Mesenchymal stem cell (in vitro differentiated cells and primary cell): ENCODE data around the gene RIMKLB.
"Not testable (repeated sequence)": the region's sequence is repeated elsewhere in the genome, so short reads cannot be mapped to it uniquely, and the experiment has no call there.

ENCODE experiments used
- DNase-seq: peaks from one replicate; pipeline ENCODE4 v3.0.0-alpha.2; 2013
- H2AFZ ChIP-seq: one replicate; pipeline ENCODE4 v1.6.1; 2013; ENCODE audit warnings: low read depth, mild to moderate bottlenecking, control low read depth, inconsistent platforms, low read length, moderate library complexity
- H2AK5ac ChIP-seq: 2 replicates; pipeline ENCODE4 v1.6.1; 2013; ENCODE audit warnings: low read length, moderate library complexity, mild to moderate bottlenecking, inconsistent platforms; ENCODE audit not compliant: severe bottlenecking
- H2BK120ac ChIP-seq: one replicate; pipeline ENCODE4 v1.6.1; 2013; ENCODE audit warnings: low read depth, mild to moderate bottlenecking, inconsistent platforms, low read length, moderate library complexity
- H2BK12ac ChIP-seq, 2 experiments: one replicate each; pipeline ENCODE4 v1.6.1; 2013; ENCODE audit warnings: inconsistent platforms in 2 of 2, low read length in 2 of 2, mild to moderate bottlenecking in 2 of 2, moderate library complexity in 2 of 2, control low read depth in 1 of 2
- H2BK15ac ChIP-seq: one replicate; pipeline ENCODE4 v1.6.1; 2013; ENCODE audit warnings: mild to moderate bottlenecking, low read depth, inconsistent platforms; ENCODE audit not compliant: poor library complexity, severe bottlenecking
- H2BK5ac ChIP-seq: 2 replicates; pipeline ENCODE4 v1.6.1; 2013; ENCODE audit warnings: low read depth, mild to moderate bottlenecking, low read length, control low read depth, inconsistent platforms; ENCODE audit not compliant: poor library complexity, severe bottlenecking
- H3K14ac ChIP-seq, 2 experiments: one replicate each; pipeline ENCODE4 v1.6.1; 2013; ENCODE audit warnings: inconsistent platforms in 2 of 2, low read length in 2 of 2, control low read depth in 1 of 2, mild to moderate bottlenecking in 1 of 2, moderate library complexity in 1 of 2
- H3K18ac ChIP-seq, 2 experiments: one replicate each; pipeline ENCODE4 v1.6.1; 2013; ENCODE audit warnings: inconsistent platforms in 2 of 2, low read length in 2 of 2, control low read depth in 1 of 2, low read depth in 1 of 2, mild to moderate bottlenecking in 1 of 2
- H3K23ac ChIP-seq, 2 experiments: one replicate each; pipeline ENCODE4 v1.6.1; 2013; ENCODE audit warnings: inconsistent platforms in 2 of 2, low read length in 2 of 2, mild to moderate bottlenecking in 2 of 2, moderate library complexity in 2 of 2, control low read depth in 1 of 2
- H3K27ac ChIP-seq: 2 replicates; pipeline ENCODE4 v1.5.1; 2013; ENCODE audit warnings: mild to moderate bottlenecking, moderate library complexity, low read length, control low read depth, inconsistent platforms; ENCODE audit not compliant: poor library complexity, severe bottlenecking
- H3K27me3 ChIP-seq, 2 experiments: 2 replicates each; pipeline versions ENCODE4 v1.6.1 to v1.7.0; 2013; ENCODE audit warnings: low read length in 2 of 2, mild to moderate bottlenecking in 2 of 2, moderate library complexity in 2 of 2, control low read depth in 1 of 2, inconsistent platforms in 1 of 2; ENCODE audit not compliant: control insufficient read depth in 1 of 2, insufficient read depth in 1 of 2
- H3K36me3 ChIP-seq, 2 experiments: 2 replicates each; pipeline versions ENCODE4 v1.6.1 to v1.7.0; 2013; ENCODE audit warnings: low read length in 2 of 2, control low read depth in 1 of 2, inconsistent platforms in 1 of 2, low read depth in 1 of 2, mild to moderate bottlenecking in 1 of 2; ENCODE audit not compliant: insufficient read depth in 2 of 2, control insufficient read depth in 1 of 2
- H3K4ac ChIP-seq, 2 experiments: one replicate each; pipeline ENCODE4 v1.6.1; 2013; ENCODE audit warnings: inconsistent platforms in 2 of 2, low read length in 2 of 2, mild to moderate bottlenecking in 2 of 2, moderate library complexity in 2 of 2, control low read depth in 1 of 2, low read depth in 1 of 2
- H3K4me1 ChIP-seq: 2 replicates; pipeline ENCODE4 v1.6.1; 2013; ENCODE audit warnings: low read depth, low read length, control low read depth; ENCODE audit not compliant: control insufficient read depth, insufficient read depth
- H3K4me2 ChIP-seq: 2 replicates; pipeline ENCODE4 v1.6.1; 2013; ENCODE audit warnings: low read length, mild to moderate bottlenecking, inconsistent platforms; ENCODE audit not compliant: poor library complexity, severe bottlenecking
- H3K4me3 ChIP-seq, 2 experiments: 2 replicates each; pipeline versions ENCODE4 v1.5.1 to v1.7.0; 2013; ENCODE audit warnings: low read length in 2 of 2, mild to moderate bottlenecking in 2 of 2, control low read depth in 1 of 2, low read depth in 1 of 2; ENCODE audit not compliant: insufficient read depth in 1 of 2
- H3K79me1 ChIP-seq: replicated peaks from 2 replicates; pipeline ENCODE4 v1.6.1; 2013; ENCODE audit warnings: mild to moderate bottlenecking, control low read depth, low read length, inconsistent platforms; ENCODE audit not compliant: poor library complexity, severe bottlenecking
- H3K9ac ChIP-seq: 2 replicates; pipeline ENCODE4 v1.7.0; 2013; ENCODE audit warnings: mild to moderate bottlenecking, low read length, moderate library complexity
- H3K9me3 ChIP-seq: 2 replicates; pipeline ENCODE4 v1.7.0; 2013; ENCODE audit warnings: mild to moderate bottlenecking, low read length; ENCODE audit not compliant: control insufficient read depth
- H4K8ac ChIP-seq: one replicate; pipeline ENCODE4 v1.6.1; 2013; ENCODE audit warnings: inconsistent platforms, mild to moderate bottlenecking, low read length, moderate library complexity
- H4K91ac ChIP-seq: one replicate; pipeline ENCODE4 v1.6.1; 2013; ENCODE audit warnings: mild to moderate bottlenecking, low read length, inconsistent platforms
- WGBS: methylation state at CpG from one replicate; pipeline ENCODE4 v1.1.7; 2013; ENCODE audit warnings: mixed read lengths; 5-methylcytosine and 5-hydroxymethylcytosine counted together

The RIMKLB gene

DNA sequence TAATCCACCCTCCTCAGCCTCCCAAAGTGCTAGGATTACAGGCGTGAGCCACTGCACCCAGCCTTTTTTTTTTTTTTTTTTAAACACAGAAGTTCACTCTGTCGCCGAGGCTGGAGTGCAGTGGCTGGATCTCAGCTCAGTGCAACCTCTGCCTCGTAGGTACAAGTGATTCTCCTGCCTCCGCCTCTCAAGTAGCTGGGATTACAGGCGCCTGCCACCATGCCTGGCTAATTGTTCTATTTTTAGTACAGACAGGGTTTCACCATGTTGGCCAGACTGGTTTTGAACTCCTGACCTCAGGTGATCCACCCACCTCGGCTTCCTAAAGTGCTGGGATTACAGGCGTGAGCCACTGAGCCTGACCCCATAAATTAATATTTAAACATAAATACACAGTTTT lies 47.8 kb downstream of the RIMKLB start:
- H3K18ac ChIP-seq, H3K4me3 ChIP-seq, H3K4me2 ChIP-seq, H2AK5ac ChIP-seq, H2BK12ac ChIP-seq, H4K91ac ChIP-seq, H2BK5ac ChIP-seq, H2BK15ac ChIP-seq, H2AFZ ChIP-seq, H3K4ac ChIP-seq, H3K23ac ChIP-seq, H3K4me1 ChIP-seq, H3K27me3 ChIP-seq, H3K27ac ChIP-seq, H2BK120ac ChIP-seq, H4K8ac ChIP-seq, H3K9me3 ChIP-seq, H3K14ac ChIP-seq, DNase-seq, H3K36me3 ChIP-seq, H3K9ac ChIP-seq: not testable (repeated sequence)
- 96% methylated on average over 7 of the region's 8 CpGs for WGBS
- peaks cover 27% of the 10 kb centered on the region for H3K79me1 ChIP-seq

DNA sequence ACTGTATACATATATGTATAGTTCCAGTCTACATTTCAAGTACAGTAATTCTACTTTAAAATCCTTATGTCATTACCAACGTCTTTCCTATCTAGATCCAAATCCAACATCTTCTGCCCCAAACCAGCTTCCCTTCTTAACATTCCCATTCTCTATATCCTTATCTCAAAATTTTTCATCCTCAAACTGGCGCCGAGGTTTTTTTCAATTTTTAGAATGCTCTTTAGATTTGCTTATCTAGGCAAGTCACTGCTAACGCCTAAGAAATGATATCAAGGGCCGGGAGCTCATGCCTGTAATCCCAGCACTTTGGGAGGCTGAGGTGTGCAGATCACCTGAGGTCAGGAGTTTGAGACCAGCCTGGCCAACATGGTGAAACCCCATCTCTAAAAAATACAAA lies 48.3 kb downstream of the RIMKLB start:
- peaks cover 25% of the 10 kb centered on the region for H3K79me1 ChIP-seq
- H3K4me1 ChIP-seq: peaks cover 5% of the 10 kb centered on the region
- 97% methylated on average over 5 of the region's 5 CpGs for WGBS
- H3K36me3 ChIP-seq: peaks cover 6 to 9% of the 10 kb centered on the region in 2 experiments
- no peak overlapping the region for H3K14ac ChIP-seq
- H4K91ac ChIP-seq: no peak overlapping the region
- no peak overlapping the region for H2BK15ac ChIP-seq
- H3K23ac ChIP-seq: no peak overlapping the region
- H3K27ac ChIP-seq: no peak overlapping the region
- H2BK5ac ChIP-seq: no peak overlapping the region
- no peak overlapping the region for H3K4me2 ChIP-seq
- no peaks in the 10 kb centered on the region for H3K27me3 ChIP-seq
- H3K18ac ChIP-seq: no peak overlapping the region
- no peak overlapping the region for H2BK120ac ChIP-seq
- no peaks in the 10 kb centered on the region for H3K9me3 ChIP-seq
- H2BK12ac ChIP-seq: no peak overlapping the region
- H2AFZ ChIP-seq: no peak overlapping the region
- H4K8ac ChIP-seq: no peak overlapping the region
- H3K4me3 ChIP-seq: no peak overlapping the region
- H3K4ac ChIP-seq: no peak overlapping the region
- no peak overlapping the region for H3K9ac ChIP-seq
- no peak for DNase-seq
- no peak overlapping the region for H2AK5ac ChIP-seq

DNA sequence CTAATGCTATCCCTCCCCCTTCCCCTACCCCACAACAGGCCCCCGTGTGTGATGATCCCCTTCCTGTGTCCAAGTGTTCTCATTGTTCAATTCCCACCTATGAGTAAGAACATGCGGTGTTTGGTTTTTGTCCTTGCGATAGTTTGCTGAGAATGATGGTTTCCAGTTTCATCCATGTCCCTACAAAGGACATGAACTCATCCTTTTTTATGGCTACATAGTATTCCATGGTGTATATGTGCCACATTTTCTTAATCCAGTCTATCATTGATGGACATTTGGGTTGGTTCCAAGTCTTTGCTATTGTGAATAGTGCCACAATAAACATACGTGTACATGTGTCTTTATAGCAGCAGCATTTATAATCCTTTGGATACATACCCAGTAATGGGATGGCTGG lies 62.3 kb downstream of the RIMKLB start:
- not testable (repeated sequence) for H2AK5ac ChIP-seq, H3K9me3 ChIP-seq, H4K91ac ChIP-seq, H2AFZ ChIP-seq, H3K4me2 ChIP-seq, H3K27ac ChIP-seq, H3K4me1 ChIP-seq, H3K14ac ChIP-seq, DNase-seq, H2BK15ac ChIP-seq, H2BK5ac ChIP-seq, H3K27me3 ChIP-seq, H3K18ac ChIP-seq, H3K4me3 ChIP-seq, H3K4ac ChIP-seq, H2BK120ac ChIP-seq, H3K9ac ChIP-seq, H4K8ac ChIP-seq, H3K23ac ChIP-seq, H2BK12ac ChIP-seq
- Histone ChIP-seq H3K36me3 (peaks cover 8 to 25% of the 10 kb centered on the region in 2 experiments), H3K79me1 (peaks cover 24% of the 10 kb centered on the region)
- no CpG with 5 or more reads among the region's 4 CpGs for WGBS

DNA sequence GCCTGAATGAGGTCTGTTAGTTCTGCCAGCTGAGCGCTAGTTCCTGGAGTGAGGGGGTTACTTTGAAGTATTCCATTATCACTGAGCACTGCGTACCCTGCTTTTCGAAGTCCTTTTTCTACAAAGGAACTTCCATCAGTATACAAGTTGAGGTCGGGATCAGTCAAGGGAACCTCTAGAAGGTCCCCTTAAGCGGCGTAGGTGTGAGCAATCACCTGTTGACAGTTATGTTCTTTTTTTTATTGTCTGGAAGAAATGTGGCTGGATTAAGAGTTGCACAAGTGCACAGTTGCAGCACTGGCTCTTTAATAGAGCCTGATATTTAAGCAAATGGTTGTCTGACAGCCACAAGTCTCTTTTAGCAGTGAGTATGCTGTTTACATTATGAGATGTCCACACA lies 64.9 kb downstream of the RIMKLB start:
- H4K8ac ChIP-seq, H2AFZ ChIP-seq, H3K36me3 ChIP-seq, H2AK5ac ChIP-seq, H2BK12ac ChIP-seq, H3K4me3 ChIP-seq, H3K27me3 ChIP-seq, H3K9me3 ChIP-seq, H3K14ac ChIP-seq, H3K27ac ChIP-seq, H3K23ac ChIP-seq, H2BK5ac ChIP-seq, H3K4ac ChIP-seq, H2BK120ac ChIP-seq, H3K4me2 ChIP-seq, H4K91ac ChIP-seq, H2BK15ac ChIP-seq, H3K4me1 ChIP-seq, H3K18ac ChIP-seq, DNase-seq, H3K9ac ChIP-seq: not testable (repeated sequence)
- peaks cover 25% of the 10 kb centered on the region for H3K79me1 ChIP-seq
- WGBS: 98% methylated on average over 6 of the region's 6 CpGs
